Measurements from ENCODE around the gene DCTN2. TPM values are rescaled to one million over a fixed set of nuclear protein-coding genes. Genes with fewer than 3 reads are reported as not detected.
A peak's percentile ranks its signal among the peaks of the same experiment; 100 is the strongest.
"Not testable (repeated sequence)": the region's sequence is repeated elsewhere in the genome, so short reads cannot be mapped to it uniquely, and the experiment has no call there.

The DCTN2 gene
- total RNA-seq, 4 donors from 2014 or later, result 161 to 326 (median 229) TPM

GRCh38 chr12:57590479-57590863 lies 43.5 kb upstream of the DCTN2 start:
- Histone ChIP-seq H3K27ac (peak overlapping the region; percentile 68 to 83 (median 74)), H3K27me3 (no peaks in the 10 kb centered on the region), H3K4me1 (peaks cover 0 to 17% (median 2%) of the 10 kb centered on the region in 4 donors), H3K36me3 (peaks cover 0 to 12% (median 0%) of the 10 kb centered on the region in 3 donors), H3K9me3 (no peaks in the 10 kb centered on the region), H3K4me3 (peak overlapping the region; percentile 54 to 87 (median 77))
- DNase-seq, result no peak
- TF ChIP-seq POLR2A (IDR thresholded peaks at IDR 0.05) (no peak), CTCF (IDR thresholded peaks at IDR 0.05) (no peak)

- not testable (repeated sequence) for DNase-seq, H3K27ac ChIP-seq, H3K9me3 ChIP-seq, H3K36me3 ChIP-seq, H3K4me3 ChIP-seq, H3K27me3 ChIP-seq
- peaks cover 0 to 17% (median 2%) of the 10 kb centered on the region in 4 donors for H3K4me1 ChIP-seq
Measured at GRCh38 chr12:57588951-57589610, 42.1 kb upstream of the DCTN2 start.

- no peak for TF ChIP-seq POLR2A (IDR thresholded peaks at IDR 0.05)
- TF ChIP-seq CTCF (IDR thresholded peaks at IDR 0.05), result no peak
- Histone ChIP-seq H3K27ac (no peak overlapping the region), H3K4me1 (peaks cover 0 to 8% (median 2%) of the 10 kb centered on the region in 4 donors), H3K27me3 (no peaks in the 10 kb centered on the region), H3K4me3 (no peak overlapping the region), H3K36me3 (no peaks in the 10 kb centered on the region), H3K9me3 (no peaks in the 10 kb centered on the region)
- DNase-seq, result no peak
Measured at GRCh38 chr12:57586832-57587429, 39.9 kb upstream of the DCTN2 start.

GRCh38 chr12:57586128-57586527 lies 39.1 kb upstream of the DCTN2 start:
- no peak overlapping the region for H3K4me3 ChIP-seq
- H3K9me3 ChIP-seq, result no peaks in the 10 kb centered on the region
- no peak for DNase-seq
- H3K4me1 ChIP-seq, result peaks cover 0 to 4% (median 2%) of the 10 kb centered on the region in 4 donors
- H3K27me3 ChIP-seq, result no peaks in the 10 kb centered on the region
- H3K27ac ChIP-seq, result no peak overlapping the region
- no peaks in the 10 kb centered on the region for H3K36me3 ChIP-seq
- TF ChIP-seq POLR2A (IDR thresholded peaks at IDR 0.05), result no peak
- no peak for TF ChIP-seq CTCF (IDR thresholded peaks at IDR 0.05)

DNA sequence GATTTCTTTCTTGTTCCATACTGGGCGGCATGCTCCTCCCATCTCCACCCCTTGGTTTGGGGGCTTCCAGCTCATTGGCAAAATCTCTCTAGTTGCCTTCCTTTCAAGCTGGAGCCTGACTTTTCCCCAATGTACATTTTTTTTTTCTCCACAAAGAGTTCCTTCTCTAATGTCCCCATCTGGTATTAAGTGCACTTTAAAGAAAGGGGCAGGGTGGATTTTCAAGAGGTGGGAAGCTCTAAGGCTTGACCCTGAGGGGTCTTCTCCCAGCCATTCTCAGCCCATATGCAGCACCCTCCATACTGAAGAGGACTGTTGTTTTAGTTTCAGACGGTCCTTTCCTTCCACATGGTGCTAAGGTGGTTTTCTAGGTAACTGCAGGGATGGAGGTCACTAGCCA lies 38.2 kb upstream of the DCTN2 start:
- H3K4me1 ChIP-seq, result peaks cover 0 to under 1% (median 0%) of the 10 kb centered on the region in 4 donors

More for the DNA sequence above, 38.2 kb upstream of the DCTN2 start:
- no peaks in the 10 kb centered on the region for H3K27me3 ChIP-seq
- no peaks in the 10 kb centered on the region for H3K9me3 ChIP-seq
- H3K4me3 ChIP-seq, result no peak overlapping the region
- H3K27ac ChIP-seq, result no peak overlapping the region
- no peak for DNase-seq
- TF ChIP-seq CTCF (IDR thresholded peaks at IDR 0.05) (no peak), POLR2A (IDR thresholded peaks at IDR 0.05) (no peak)
- no peaks in the 10 kb centered on the region for H3K36me3 ChIP-seq

Data from Peyer's patch (tissue), 4 donors.